ENCODE data around the gene KIF12. TPM values are rescaled to one million over a fixed set of nuclear protein-coding genes. Genes with fewer than 3 reads are reported as not detected.

KIF12 gene
- 1.4 to 2.8 TPM (median 2.0 TPM) in 5 replicates for total RNA-seq (2022; extraction: Qiagen RNA extraction; ENCODE audit: low read depth)

DNA sequence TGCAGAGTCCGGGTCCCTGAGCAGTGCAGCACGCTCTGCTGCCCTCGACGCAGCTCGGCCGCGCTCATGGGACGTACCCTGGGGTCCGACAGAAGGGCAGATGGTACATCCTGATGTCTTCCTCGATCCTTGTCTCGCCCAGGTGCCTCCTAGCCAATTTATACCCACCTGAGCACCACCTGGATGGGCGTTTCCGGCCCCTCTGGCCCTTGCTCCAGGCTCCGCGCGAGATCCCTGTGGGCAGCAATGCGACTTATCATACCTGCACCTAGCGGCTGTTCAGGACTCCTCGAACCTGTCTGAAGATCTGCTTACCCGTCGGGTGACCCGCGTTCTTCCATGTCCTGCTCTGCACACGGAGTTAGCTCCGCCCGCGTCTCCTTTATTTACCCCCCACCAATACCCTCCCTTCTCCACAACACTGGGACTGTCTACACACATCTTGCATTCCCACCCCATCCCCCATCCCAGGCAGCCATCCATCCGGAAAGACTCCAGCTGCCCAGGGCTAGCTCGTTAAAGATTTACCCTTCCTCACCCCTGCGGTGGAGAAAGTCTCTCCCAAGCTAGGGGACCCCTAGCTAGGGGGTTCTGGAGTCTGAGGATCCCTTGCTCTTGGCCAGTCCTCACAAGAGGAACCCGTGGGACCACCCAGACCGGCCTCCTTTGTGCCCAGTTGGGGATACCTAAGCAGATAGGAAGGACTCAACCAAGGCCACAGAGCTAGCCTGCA, at the start of gene KIF12:
KIF12 (minus strand) TSS at position 357 of the 733 bp plus-strand sequence; CDS start at position 341, 16 bp downstream.

DNA sequence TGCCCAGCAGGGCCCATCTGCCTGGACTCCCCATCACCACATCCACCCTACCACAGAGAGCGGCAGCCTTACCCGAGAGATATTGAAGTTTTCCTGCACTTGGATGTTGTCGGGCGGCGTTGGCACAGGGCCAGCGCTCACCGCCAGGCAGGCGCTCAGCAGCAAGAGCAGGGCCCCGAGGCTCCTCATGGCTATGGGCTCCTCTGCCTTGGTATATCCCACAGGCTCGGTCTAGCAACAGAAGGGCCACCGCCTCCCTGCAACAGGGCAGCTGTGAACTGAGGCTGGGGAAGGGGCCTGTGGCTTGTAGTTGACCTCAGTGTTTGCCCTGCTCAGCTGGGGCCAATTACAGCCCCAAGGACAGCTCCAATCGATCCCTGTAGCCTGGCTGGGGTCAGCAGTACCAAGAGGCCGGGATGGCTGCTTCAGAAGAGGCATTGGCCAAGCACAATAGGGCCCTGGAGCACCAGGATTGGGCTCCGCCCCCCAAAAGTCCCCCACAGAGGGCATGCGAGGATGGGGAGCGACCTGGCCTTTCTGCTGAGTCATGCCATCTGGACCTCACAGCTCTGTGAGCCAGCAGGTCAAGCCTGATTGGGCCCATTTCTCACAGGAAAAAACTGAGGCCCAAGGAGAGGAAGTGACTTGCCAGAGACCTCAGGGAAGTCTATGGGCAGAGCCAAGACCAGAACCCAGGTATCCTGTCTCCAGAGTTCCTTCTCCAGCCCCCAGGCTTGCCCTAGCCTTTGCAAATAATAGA, 20.9 kb downstream of the KIF12 start, which contains the start of gene AMBP:
AMBP (minus strand) TSS at position 280 of the 760 bp plus-strand sequence; CDS start at position 189, 91 bp downstream.

Other genes starting within 250 kb of the KIF12 start
- 9.0 to 13.3 TPM (median 11.4 TPM) in 5 replicates for gene ZNF618, start 223.0 kb downstream of the KIF12 start, total RNA-seq (2022; extraction: Qiagen RNA extraction; ENCODE audit: low read depth)
- gene AMBP, start 21.0 kb downstream of the KIF12 start, total RNA-seq (2022; extraction: Qiagen RNA extraction; ENCODE audit: low read depth): 6.4 to 8.9 TPM (median 7.8 TPM) in 5 replicates
- 10.6 to 16.2 TPM (median 14.5 TPM) in 5 replicates for gene COL27A1, start 56.2 kb upstream of the KIF12 start, total RNA-seq (2022; extraction: Qiagen RNA extraction; ENCODE audit: low read depth)
- gene ORM1, start 223.8 kb upstream of the KIF12 start, total RNA-seq (2022; extraction: Qiagen RNA extraction; ENCODE audit: low read depth): not detected in 5 replicates
- not detected in 5 replicates for gene ORM2, start 230.6 kb upstream of the KIF12 start, total RNA-seq (2022; extraction: Qiagen RNA extraction; ENCODE audit: low read depth)